Esophagus mucosa (tissue), 1 donor: ENCODE measurements around the gene FAM131B. TPM values are rescaled to one million over a fixed set of nuclear protein-coding genes. Genes with fewer than 3 reads are reported as not detected.

Source experiments
- ATAC-seq: fragments of 200-7000 bp; cut with Tn5 transposase; one replicate; pipeline ENCODE4 v1.9.1; 2020
- total RNA-seq: library from RNA; stranded (reverse); gene quantifications from one replicate; pipeline ENCODE4 v1.2.4, GENCODE V29; 2023
- donor health status: DM: yes; HTN: yes; CAD: no.

FAM131B gene
- total RNA-seq, 1 donor from 2014 or later = 0.44 TPM

GRCh38 chr7:143382126-143382790 lies 19.7 kb upstream of the FAM131B start:
- no peak for ATAC-seq

- no peak for ATAC-seq
Observed at GRCh38 chr7:143381427-143382125, 19.1 kb upstream of the FAM131B start.

- peak; percentile 90 for ATAC-seq
Observed at GRCh38 chr7:143380646-143381426, 18.3 kb upstream of the FAM131B start, which contains the start of gene ZYX. Gene ZYX, plus strand, starts transcription at chr7:143381345. Its CDS starts 227 bp downstream, at chr7:143381572.

- ATAC-seq = peak; percentile 73
Observed at GRCh38 chr7:143380260-143380645, 17.7 kb upstream of the FAM131B start.

- peak; percentile 14 for ATAC-seq
Observed at GRCh38 chr7:143379611-143380259, 17.2 kb upstream of the FAM131B start.

GRCh38 chr7:143376396-143376795 lies 13.9 kb upstream of the FAM131B start:
- ATAC-seq = no peak

- peak; percentile 10 for ATAC-seq
Observed at GRCh38 chr7:143375298-143376034, 13.0 kb upstream of the FAM131B start.

- ATAC-seq = no peak
Observed at GRCh38 chr7:143374561-143374960, 12.0 kb upstream of the FAM131B start.

DNA sequence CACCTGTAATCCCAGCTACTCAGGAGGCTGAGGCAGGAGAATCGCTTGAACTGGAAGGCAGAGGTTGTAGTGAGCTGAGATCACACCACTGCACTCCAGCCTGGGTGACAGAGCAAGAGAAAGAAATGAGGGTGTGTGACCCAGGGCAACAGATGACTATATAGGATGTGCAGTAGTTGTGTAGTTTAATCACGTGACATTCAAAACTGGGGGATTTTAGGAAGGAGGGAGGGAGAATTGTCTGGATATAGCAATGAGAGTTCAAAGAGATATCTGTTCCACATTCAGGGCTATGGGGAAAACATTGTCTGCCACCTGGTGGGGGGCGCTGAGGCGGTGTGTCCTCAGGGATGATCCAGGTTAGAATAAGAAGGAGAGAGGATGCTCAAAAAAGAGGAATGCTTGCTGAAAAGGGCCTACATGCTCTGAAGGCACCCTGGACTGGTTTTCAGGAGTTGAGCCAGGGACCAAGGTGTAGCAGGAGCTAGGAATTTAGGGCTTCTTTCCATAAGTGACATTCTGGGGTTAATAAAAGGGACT lies 10.8 kb upstream of the FAM131B start:
- ATAC-seq = no peak

- ATAC-seq = peak; percentile 90
Observed at GRCh38 chr7:143372070-143372469, 9.6 kb upstream of the FAM131B start.

- no peak for ATAC-seq
Observed at GRCh38 chr7:143369678-143370651, 7.5 kb upstream of the FAM131B start.

DNA sequence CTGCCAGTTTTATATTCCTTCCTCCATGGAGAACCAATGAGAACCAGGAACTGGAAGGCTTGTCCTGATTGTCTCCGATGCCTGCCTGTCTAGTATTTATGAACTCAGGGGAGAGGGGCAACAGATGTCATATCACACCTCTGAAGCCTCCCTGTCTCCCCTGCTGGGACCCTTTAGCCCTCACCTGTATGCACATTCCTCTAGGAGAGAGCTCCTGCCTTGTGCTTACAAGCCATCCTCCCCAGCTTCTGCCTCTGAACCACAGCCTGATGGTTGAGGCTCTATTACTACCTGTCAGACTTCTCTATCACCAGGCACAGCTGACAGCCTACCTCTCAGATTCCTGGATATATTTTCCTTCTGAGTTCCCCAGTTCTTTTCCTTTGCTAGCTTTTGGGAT lies 5.9 kb upstream of the FAM131B start:
- no peak for ATAC-seq

DNA sequence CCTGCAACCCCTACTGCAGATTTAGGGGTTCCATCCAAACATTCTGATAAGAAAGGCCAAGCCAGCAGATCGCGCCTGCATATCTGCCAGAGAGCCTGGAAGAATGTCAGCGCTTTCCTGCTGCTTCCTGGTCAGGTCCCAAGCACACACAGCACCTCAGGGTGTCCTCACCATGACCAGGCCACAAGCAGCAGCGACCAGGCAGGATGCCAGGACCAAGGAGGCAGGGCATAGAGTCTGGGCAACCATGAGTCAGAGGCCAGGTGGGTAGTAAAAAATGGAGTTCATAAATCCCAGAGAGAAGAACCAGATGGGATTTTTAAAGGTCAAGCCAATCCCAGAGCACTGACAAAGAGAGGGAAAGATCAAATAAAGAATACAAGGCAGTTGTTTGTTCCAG lies 5.5 kb upstream of the FAM131B start:
- peak; percentile 82 for ATAC-seq

DNA sequence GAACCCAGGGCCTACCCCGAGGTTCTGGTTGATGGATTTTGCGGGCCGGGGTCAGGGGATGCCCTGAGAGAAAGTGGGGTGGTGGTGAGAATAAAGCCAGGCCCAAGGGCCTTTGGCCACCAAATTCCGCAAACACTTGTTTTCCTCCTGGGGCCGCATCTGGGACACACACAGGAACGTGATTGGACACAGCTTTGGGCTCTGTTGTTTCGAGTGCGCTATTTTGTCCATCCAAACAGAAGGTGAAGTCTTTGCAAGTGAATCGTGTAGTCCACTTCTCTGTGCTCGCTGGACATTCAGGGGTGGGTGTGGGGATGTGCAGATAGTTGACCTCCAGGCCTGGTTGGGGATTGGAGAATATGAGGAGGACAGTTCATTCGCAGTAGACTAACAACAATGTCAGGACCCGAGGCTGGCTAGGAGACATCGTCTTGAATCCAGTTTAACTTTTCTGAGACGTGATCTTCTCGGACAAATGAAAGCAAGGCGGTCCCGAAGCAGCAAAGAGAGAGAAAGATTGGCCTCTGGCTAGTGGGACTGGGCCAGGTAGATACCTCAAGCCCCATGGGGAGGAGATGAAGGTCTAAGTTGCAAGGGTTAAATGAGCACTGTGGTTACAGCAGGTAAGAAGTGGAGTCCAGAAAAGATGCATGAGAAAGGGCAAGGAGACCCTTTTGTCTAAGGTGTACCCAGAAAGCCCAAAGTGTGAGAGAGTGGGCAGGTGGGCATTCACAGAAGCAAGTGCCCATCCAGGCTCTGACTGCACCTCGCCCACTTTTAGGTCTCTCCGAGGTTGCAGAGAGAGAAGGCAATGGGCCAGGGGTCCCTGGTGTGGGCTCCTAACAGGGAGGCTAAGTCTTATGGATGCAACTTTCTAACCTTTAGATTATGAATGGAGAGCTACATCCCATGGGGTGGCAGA lies 764 bp upstream of the FAM131B start:
- no peak for ATAC-seq

DNA sequence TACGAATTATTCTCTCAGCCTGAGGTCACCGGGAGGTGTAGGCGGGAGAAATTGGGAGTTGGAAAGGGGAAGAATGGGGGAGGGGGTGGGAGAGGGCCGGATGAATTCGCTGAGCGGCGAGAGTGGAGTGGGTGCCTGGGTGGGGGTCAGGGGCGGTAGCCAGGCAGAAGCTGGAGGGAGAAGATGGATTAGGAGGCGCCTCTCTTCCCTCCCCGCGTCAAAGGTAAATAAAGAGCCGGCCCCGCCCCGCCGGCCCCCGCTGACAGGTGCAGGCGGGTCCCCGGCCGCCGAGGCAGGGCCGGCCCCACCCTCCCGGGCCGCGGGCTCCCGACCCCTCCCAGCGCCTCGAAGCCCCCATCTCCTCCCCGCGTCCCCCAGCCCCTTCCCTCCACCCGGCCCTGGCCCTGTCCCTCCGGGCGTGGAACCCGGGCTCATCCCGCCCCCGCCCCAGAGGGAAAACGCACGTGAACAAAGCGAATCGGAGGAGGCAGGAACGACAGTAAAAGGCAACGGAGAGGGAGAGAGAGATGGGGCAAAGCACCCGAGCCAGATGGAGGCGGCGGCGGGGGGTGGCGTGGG lies 872 bp downstream of the FAM131B start:
- no peak for ATAC-seq

- no peak for ATAC-seq
Observed at GRCh38 chr7:143360788-143361551, 1.5 kb downstream of the FAM131B start.

GRCh38 chr7:143359771-143360353 lies 2.7 kb downstream of the FAM131B start:
- ATAC-seq = no peak

DNA sequence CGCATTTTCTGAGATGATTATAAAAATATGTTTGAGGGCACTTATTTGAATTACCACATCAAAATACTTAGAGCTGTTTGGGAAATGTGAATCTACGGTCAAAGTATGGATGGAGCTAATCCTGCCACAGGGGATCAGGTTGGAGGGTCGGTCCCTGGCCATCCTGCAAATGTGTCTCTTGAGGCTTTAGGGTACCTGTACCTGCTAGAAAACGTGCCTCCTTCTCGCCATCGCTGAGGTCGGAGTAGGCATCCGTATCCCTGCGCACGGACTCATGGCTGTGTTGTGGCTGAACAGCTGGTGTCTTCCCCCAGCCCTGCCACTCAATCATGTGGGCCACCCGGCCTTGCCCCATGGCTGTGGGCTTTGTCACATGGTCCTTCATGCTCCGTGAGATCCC lies 3.9 kb downstream of the FAM131B start:
- ATAC-seq = no peak
